ENCODE results near the gene AKAIN1.

AKAIN1 gene

GRCh38 chr18:5095239-5095638 lies 101.8 kb downstream of the AKAIN1 start:
- Histone ChIP-seq H3K27me3 (ENCODE audit: control insufficient read depth in 1 of 2, insufficient read depth in 2 of 2, low read length in 2 of 2) (no peaks in the 10 kb centered on the region), H3K27ac (ENCODE audit: low read length) (no peak overlapping the region), H3K9ac (ENCODE audit: low read length in 2 of 2) (no peak overlapping the region), H3K4me3 (ENCODE audit: low read length in 2 of 2) (no peak overlapping the region), H3K4me1 (ENCODE audit: control insufficient read depth, insufficient read depth, low read length) (no peaks in the 10 kb centered on the region), H3K9me3 (ENCODE audit: control insufficient read depth in 2 of 2, low read length in 2 of 2) (no peaks in the 10 kb centered on the region), H3K36me3 (ENCODE audit: control insufficient read depth in 2 of 2, insufficient read depth in 2 of 2, low read length in 2 of 2) (no peaks in the 10 kb centered on the region)

DNA sequence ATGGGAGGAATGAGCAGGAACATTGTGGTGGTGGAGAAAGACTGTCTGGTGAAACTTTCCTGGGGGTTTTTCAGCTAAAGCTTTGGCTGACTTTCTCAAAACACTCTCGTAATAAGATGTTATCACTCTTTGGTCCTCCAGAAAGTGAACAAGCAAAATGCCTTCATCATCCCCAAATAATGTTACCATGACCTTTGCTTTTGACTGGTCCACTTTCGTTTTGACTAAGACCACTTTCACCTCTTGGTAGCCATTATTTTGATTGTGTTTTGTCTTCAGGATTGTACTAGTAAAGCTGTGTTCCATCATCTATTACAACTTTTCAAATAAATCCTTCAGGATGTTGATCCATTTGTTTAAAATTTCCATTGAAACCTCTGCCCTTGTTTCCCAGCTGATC lies 103.2 kb downstream of the AKAIN1 start:
- Histone ChIP-seq H3K36me3 (ENCODE audit: control insufficient read depth in 2 of 2, insufficient read depth in 2 of 2, low read length in 2 of 2) (no peaks in the 10 kb centered on the region), H3K27me3 (ENCODE audit: control insufficient read depth in 1 of 2, insufficient read depth in 2 of 2, low read length in 2 of 2) (no peaks in the 10 kb centered on the region), H3K27ac (ENCODE audit: low read length) (no peak overlapping the region), H3K4me3 (ENCODE audit: low read length in 2 of 2) (no peak overlapping the region), H3K4me1 (ENCODE audit: control insufficient read depth, insufficient read depth, low read length) (no peaks in the 10 kb centered on the region), H3K9ac (ENCODE audit: low read length in 2 of 2) (no peak overlapping the region), H3K9me3 (ENCODE audit: control insufficient read depth in 2 of 2, low read length in 2 of 2) (no peaks in the 10 kb centered on the region)

All from stomach smooth muscle (tissue), 2 donors.